Activated CD8-positive, alpha-beta T cell treated with anti-CD3 and anti-CD28 coated beads for 36 hours (primary cell): ENCODE measurements around the gene FRMD4A. TPM values are rescaled to one million over a fixed set of nuclear protein-coding genes. Genes with fewer than 3 reads are reported as not detected.

Source experiments
- ATAC-seq: fragments of 200-7000 bp; cut with Tn5 transposase; one replicate; pipeline ENCODE4 v1.10.0; 2021; ENCODE audit warnings: mild to moderate bottlenecking, moderate library complexity
- CTCF ChIA-PET: fragments of 350-600 bp; sonication (Branson Sonifier 250); formaldehyde crosslinking; loops from one replicate; lab custom pipeline; 2021; ENCODE audit warnings: antibody characterized with exemption; lab: Charles Lee
- POLR2A ChIA-PET: fragments of 350-600 bp; sonication (Branson Sonifier 250); formaldehyde crosslinking; loops from one replicate; lab custom pipeline; 2021; ENCODE audit warnings: antibody characterized with exemption; lab: Charles Lee
- DNase-seq: peaks from one replicate; pipeline ENCODE4 v3.0.0-alpha.2; 2020
- H3K27ac Mint-ChIP-seq: one replicate; pipeline ENCODE4 v1.8.0; 2021; ENCODE audit warnings: mild to moderate bottlenecking, mixed read lengths
- H3K27me3 Mint-ChIP-seq: one replicate; pipeline ENCODE4 v1.8.0; 2021; ENCODE audit warnings: mixed read lengths
- H3K36me3 Mint-ChIP-seq: one replicate; pipeline ENCODE4 v1.8.0; 2021; ENCODE audit warnings: low read depth, mixed read lengths
- H3K4me1 Mint-ChIP-seq: one replicate; pipeline ENCODE4 v1.8.0; 2021; ENCODE audit warnings: low read depth, mixed read lengths
- H3K4me3 Mint-ChIP-seq: one replicate; pipeline ENCODE4 v1.8.0; 2021; ENCODE audit warnings: mild to moderate bottlenecking, moderate library complexity, mixed read lengths
- H3K9me3 Mint-ChIP-seq: one replicate; pipeline ENCODE4 v1.8.0; 2021; ENCODE audit warnings: mixed read lengths
- intact Hi-C: fragments of 100-400 bp; cut with micrococcal nuclease; formaldehyde crosslinking; loops from one replicate; pipeline ENCODE4 v1.10.0; 2022
- total RNA-seq, 2 experiments: library from RNA; stranded (reverse); gene quantifications; one replicate each; pipeline ENCODE4 v1.2.3, GENCODE V29; 2021
- TF ChIP-seq, protein P1 (sequence below): fragments of 200-600 bp; IDR thresholded peaks from one replicate; pipeline ENCODE4 v1.8.0; 2022; ENCODE audit warnings: antibody characterized with exemption, mild to moderate bottlenecking

FRMD4A gene
- total RNA-seq, 2 experiments from 2014 or later = 2.1 to 2.8 TPM

GRCh38 chr10:14106828-14107227 lies 223.9 kb downstream of the FRMD4A start:
- H3K4me1 Mint-ChIP-seq = no peaks in the 10 kb centered on the region
- H3K36me3 Mint-ChIP-seq = no peaks in the 10 kb centered on the region
- ATAC-seq (no peak), DNase-seq (no peak)
- H3K27me3 Mint-ChIP-seq = peaks cover 16% of the 10 kb centered on the region
- ChIA-PET CTCF (no interaction called here), POLR2A (no interaction called here)
- H3K9me3 Mint-ChIP-seq = peaks cover 4% of the 10 kb centered on the region
- intact Hi-C loops = no loop called here
- H3K27ac Mint-ChIP-seq = no peak overlapping the region
- H3K4me3 Mint-ChIP-seq = no peak overlapping the region
- TF ChIP-seq, protein P1, sequence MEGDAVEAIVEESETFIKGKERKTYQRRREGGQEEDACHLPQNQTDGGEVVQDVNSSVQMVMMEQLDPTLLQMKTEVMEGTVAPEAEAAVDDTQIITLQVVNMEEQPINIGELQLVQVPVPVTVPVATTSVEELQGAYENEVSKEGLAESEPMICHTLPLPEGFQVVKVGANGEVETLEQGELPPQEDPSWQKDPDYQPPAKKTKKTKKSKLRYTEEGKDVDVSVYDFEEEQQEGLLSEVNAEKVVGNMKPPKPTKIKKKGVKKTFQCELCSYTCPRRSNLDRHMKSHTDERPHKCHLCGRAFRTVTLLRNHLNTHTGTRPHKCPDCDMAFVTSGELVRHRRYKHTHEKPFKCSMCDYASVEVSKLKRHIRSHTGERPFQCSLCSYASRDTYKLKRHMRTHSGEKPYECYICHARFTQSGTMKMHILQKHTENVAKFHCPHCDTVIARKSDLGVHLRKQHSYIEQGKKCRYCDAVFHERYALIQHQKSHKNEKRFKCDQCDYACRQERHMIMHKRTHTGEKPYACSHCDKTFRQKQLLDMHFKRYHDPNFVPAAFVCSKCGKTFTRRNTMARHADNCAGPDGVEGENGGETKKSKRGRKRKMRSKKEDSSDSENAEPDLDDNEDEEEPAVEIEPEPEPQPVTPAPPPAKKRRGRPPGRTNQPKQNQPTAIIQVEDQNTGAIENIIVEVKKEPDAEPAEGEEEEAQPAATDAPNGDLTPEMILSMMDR = no peak

- H3K4me1 Mint-ChIP-seq = no peaks in the 10 kb centered on the region
- peaks cover 6% of the 10 kb centered on the region for H3K27me3 Mint-ChIP-seq
- H3K36me3 Mint-ChIP-seq = no peaks in the 10 kb centered on the region
- DNase-seq (no peak), ATAC-seq (no peak)
- intact Hi-C loops = no loop called here
- POLR2A ChIA-PET = interaction anchor here (0.6 kb wide), 1 partner anchor 496 kb away, joined by 3 read pairs; no protein-coding TSS in a partner anchor
- TF ChIP-seq, protein P1 = no peak
- peaks cover 4% of the 10 kb centered on the region for H3K9me3 Mint-ChIP-seq
- no peak overlapping the region for H3K4me3 Mint-ChIP-seq
- CTCF ChIA-PET = interaction anchor here (0.9 kb wide), 1 partner anchor 224 kb away, joined by 3 read pairs; no protein-coding TSS in a partner anchor
- no peak overlapping the region for H3K27ac Mint-ChIP-seq
Measured at GRCh38 chr10:14102056-14102455, 228.7 kb downstream of the FRMD4A start.

- TF ChIP-seq, protein P1 = no peak
- ATAC-seq = no peak
- H3K4me3 Mint-ChIP-seq = no peak overlapping the region
- CTCF ChIA-PET = interaction anchor here (0.6 kb wide), 1 partner anchor 315 kb away, joined by 3 read pairs; no protein-coding TSS in a partner anchor
- intact Hi-C loops = no loop called here
- H3K36me3 Mint-ChIP-seq = no peaks in the 10 kb centered on the region
- H3K9me3 Mint-ChIP-seq = no peaks in the 10 kb centered on the region
- H3K27ac Mint-ChIP-seq = no peak overlapping the region
- H3K4me1 Mint-ChIP-seq = no peaks in the 10 kb centered on the region
- DNase-seq = no peak
- POLR2A ChIA-PET = interaction anchor here (0.7 kb wide), 1 partner anchor 74 kb away, joined by 3 read pairs; no protein-coding TSS in a partner anchor
- peaks cover 2% of the 10 kb centered on the region for H3K27me3 Mint-ChIP-seq
Measured at GRCh38 chr10:14099885-14100284, 230.8 kb downstream of the FRMD4A start.

DNA sequence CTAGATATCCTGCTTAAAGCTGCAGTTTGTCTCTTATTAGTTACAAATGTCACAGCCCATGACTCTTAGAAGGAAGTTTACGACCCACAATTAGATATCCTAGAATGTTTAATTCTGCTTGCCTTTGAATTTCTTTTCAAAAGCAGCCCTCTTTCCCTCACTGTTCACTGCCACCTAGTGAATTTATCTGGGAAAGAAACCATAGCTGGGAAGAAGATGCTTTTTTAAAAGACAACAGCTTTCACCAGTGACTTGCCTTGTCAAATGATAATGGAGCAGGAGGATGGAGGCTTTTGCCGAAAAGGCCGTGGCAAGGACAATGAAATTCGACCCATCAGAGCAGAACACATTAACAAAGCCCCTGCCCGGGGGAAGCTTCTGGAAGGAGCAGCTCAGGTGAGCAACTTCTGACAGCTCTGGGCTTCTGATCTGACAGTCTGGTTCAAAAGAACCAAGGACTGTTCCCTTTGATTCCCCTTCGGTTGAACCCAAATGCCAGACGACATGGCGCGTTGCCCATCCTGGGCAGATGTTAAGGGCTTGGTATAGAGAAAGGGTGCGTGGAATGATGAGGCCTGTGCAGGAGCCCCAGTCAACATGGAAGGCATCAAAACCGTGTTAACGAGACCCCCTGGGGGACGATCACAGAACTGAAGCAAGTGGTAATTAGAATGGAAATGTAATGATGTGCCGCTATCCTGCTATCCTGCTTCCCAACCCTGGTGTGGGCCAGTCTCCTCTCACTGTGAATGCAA lies 236.8 kb downstream of the FRMD4A start:
- intact Hi-C loops = no loop called here
- ChIA-PET POLR2A (no interaction called here), CTCF (interaction anchor here (1.2 kb wide), 1 partner anchor 305 kb away, joined by 3 read pairs; no protein-coding TSS in a partner anchor)
- Mint-ChIP-seq H3K27ac (no peak overlapping the region), H3K27me3 (no peaks in the 10 kb centered on the region), H3K4me1 (no peaks in the 10 kb centered on the region), H3K4me3 (no peak overlapping the region), H3K36me3 (no peaks in the 10 kb centered on the region), H3K9me3 (no peaks in the 10 kb centered on the region)
- DNase-seq (peak; percentile 3), ATAC-seq (no peak)
- TF ChIP-seq, protein P1 = no peak

- no peak overlapping the region for H3K4me3 Mint-ChIP-seq
- CTCF ChIA-PET = no interaction called here
- no peaks in the 10 kb centered on the region for H3K4me1 Mint-ChIP-seq
Measured at GRCh38 chr10:14092799-14093198, 237.9 kb downstream of the FRMD4A start.

More at GRCh38 chr10:14092799-14093198, 237.9 kb downstream of the FRMD4A start:
- TF ChIP-seq, protein P1 = no peak
- H3K27ac Mint-ChIP-seq = no peak overlapping the region
- H3K27me3 Mint-ChIP-seq = no peaks in the 10 kb centered on the region
- DNase-seq (no peak), ATAC-seq (no peak)
- no peaks in the 10 kb centered on the region for H3K36me3 Mint-ChIP-seq
- H3K9me3 Mint-ChIP-seq = no peaks in the 10 kb centered on the region
- intact Hi-C loops = no loop called here
- POLR2A ChIA-PET = no interaction called here
